PC-3 (cell line): ENCODE results near the gene AUTS2.

ENCODE experiments used
- CTCF ChIP-seq: fragments of 300-600 bp; sonication (generic); conservative IDR thresholded peaks from 2 replicates; pipeline ENCODE4 v1.5.1; 2017; ENCODE audit warnings: antibody characterized with exemption, low read depth, mild to moderate bottlenecking, low read length
- EZH2 ChIP-seq: fragments of 300-600 bp; sonication (generic); IDR thresholded peaks from one replicate; pipeline ENCODE4 v1.6.1; 2017; ENCODE audit warnings: antibody characterized with exemption, mild to moderate bottlenecking, low read length; ENCODE audit not compliant: unreplicated experiment
- EZH2phosphoT487 ChIP-seq: fragments of 300-600 bp; sonication (generic); IDR thresholded peaks from 2 replicates; pipeline ENCODE4 v1.6.1; 2018; ENCODE audit warnings: mild to moderate bottlenecking, antibody characterized with exemption, low read length, borderline replicate concordance

GRCh38 chr7:70638158-70639107 is 1040.2 kb downstream of the AUTS2 start:
- TF ChIP-seq CTCF = no peak
- no peak for TF ChIP-seq EZH2phosphoT487
- TF ChIP-seq EZH2 = no peak
